OCI-LY1 (cell line): Measurements from ENCODE around the gene CAMTA1.

Source experiments
- H2AFZ ChIP-seq: fragments of 200-600 bp; sonication (generic), shearing (Covaris generic); 2 replicates; pipeline ENCODE4 v1.6.0; 2014; ENCODE audit warnings: antibody characterized with exemption, mild to moderate bottlenecking, low read length
- H3F3A ChIP-seq: fragments of 200-600 bp; sonication (generic), shearing (Covaris generic); 2 replicates; pipeline ENCODE4 v1.6.0; 2014; ENCODE audit warnings: mild to moderate bottlenecking, antibody characterized with exemption, low read length, moderate library complexity; ENCODE audit not compliant: insufficient read depth
- H3K27ac ChIP-seq: fragments of 200-600 bp; sonication (generic); 2 replicates; pipeline ENCODE4 v1.5.1; 2014; ENCODE audit warnings: low read length, mixed run types, mild to moderate bottlenecking, low read depth; ENCODE audit not compliant: poor library complexity, severe bottlenecking
- H3K27me3 ChIP-seq: fragments of 200-600 bp; sonication (generic); 2 replicates; pipeline ENCODE4 v1.6.0; 2014; ENCODE audit warnings: antibody characterized with exemption, mild to moderate bottlenecking, low read length, moderate library complexity; ENCODE audit not compliant: insufficient read depth
- H3K36me3 ChIP-seq: fragments of 200-600 bp; sonication (generic); 2 replicates; pipeline ENCODE4 v1.6.1; 2014; ENCODE audit warnings: mild to moderate bottlenecking, antibody characterized with exemption, low read length, moderate library complexity, mixed read lengths; ENCODE audit not compliant: insufficient read depth
- H3K4me1 ChIP-seq: fragments of 200-600 bp; sonication (generic); 2 replicates; pipeline ENCODE4 v1.5.1; 2014; ENCODE audit warnings: mild to moderate bottlenecking, low read length, moderate library complexity; ENCODE audit not compliant: insufficient read depth, severe bottlenecking
- H3K4me2 ChIP-seq: fragments of 200-600 bp; sonication (generic), shearing (Covaris generic); 2 replicates; pipeline ENCODE4 v1.6.1; 2014; ENCODE audit warnings: low read length
- H3K4me3 ChIP-seq: fragments of 200-600 bp; sonication (generic); 2 replicates; pipeline ENCODE4 v1.5.1; 2014; ENCODE audit warnings: low read length, low read depth, mild to moderate bottlenecking, mixed read lengths; ENCODE audit not compliant: poor library complexity, severe bottlenecking
- H3K79me2 ChIP-seq: fragments of 200-600 bp; shearing (Covaris generic); 2 replicates; pipeline ENCODE4 v1.6.1; 2016; ENCODE audit warnings: mixed run types, low read length, mixed read lengths; ENCODE audit not compliant: insufficient read depth
- H3K9ac ChIP-seq: fragments of 200-600 bp; sonication (generic), shearing (Covaris generic); 2 replicates; pipeline ENCODE4 v1.6.1; 2014; ENCODE audit warnings: mild to moderate bottlenecking, low read length, mixed read lengths
- H3K9me2 ChIP-seq: fragments of 200-600 bp; sonication (generic), shearing (Covaris generic); 2 replicates; pipeline ENCODE4 v1.6.1; 2014; ENCODE audit warnings: low read depth, mild to moderate bottlenecking, low read length, mixed read lengths
- H3K9me3 ChIP-seq: fragments of 200-600 bp; shearing (Covaris generic); 2 replicates; pipeline ENCODE4 v1.6.1; 2014; ENCODE audit warnings: low read length, mixed read lengths
- H4K20me1 ChIP-seq: fragments of 200-600 bp; sonication (generic), shearing (Covaris generic); 2 replicates; pipeline ENCODE4 v1.6.0; 2016; ENCODE audit warnings: mild to moderate bottlenecking, low read length; ENCODE audit not compliant: insufficient read depth
- CTCF ChIP-seq: fragments of 200-600 bp; sonication (generic), shearing (Covaris generic); IDR thresholded peaks from 2 replicates; pipeline ENCODE4 v1.5.1; 2017; ENCODE audit warnings: mild to moderate bottlenecking, antibody characterized with exemption, low read length, moderate library complexity, mixed read lengths
- EZH2 ChIP-seq: fragments of 200-600 bp; sonication (generic), shearing (Covaris generic); IDR thresholded peaks from 2 replicates; pipeline ENCODE4 v1.8.0; 2017; ENCODE audit warnings: borderline replicate concordance, mixed run types, mild to moderate bottlenecking, antibody characterized with exemption, low read length, moderate library complexity, mixed read lengths

CAMTA1 gene

GRCh38 chr1:6956488-6957159 lies 171.4 kb downstream of the CAMTA1 start:
- H3K4me1 ChIP-seq: no peaks in the 10 kb centered on the region
- no peaks in the 10 kb centered on the region for H3F3A ChIP-seq
- no peak overlapping the region for H2AFZ ChIP-seq
- no peaks in the 10 kb centered on the region for H4K20me1 ChIP-seq
- no peak overlapping the region for H3K9ac ChIP-seq
- H3K27ac ChIP-seq: no peak overlapping the region
- TF ChIP-seq CTCF: no peak
- no peak for TF ChIP-seq EZH2
- H3K79me2 ChIP-seq: no peaks in the 10 kb centered on the region
- H3K4me3 ChIP-seq: no peak overlapping the region
- H3K27me3 ChIP-seq: no peaks in the 10 kb centered on the region
- no peaks in the 10 kb centered on the region for H3K9me3 ChIP-seq
- no peak overlapping the region for H3K4me2 ChIP-seq
- no peaks in the 10 kb centered on the region for H3K9me2 ChIP-seq
- no peaks in the 10 kb centered on the region for H3K36me3 ChIP-seq

GRCh38 chr1:6957341-6957740 lies 172.1 kb downstream of the CAMTA1 start:
- H3K79me2 ChIP-seq: no peaks in the 10 kb centered on the region
- no peaks in the 10 kb centered on the region for H3F3A ChIP-seq
- no peaks in the 10 kb centered on the region for H4K20me1 ChIP-seq
- H3K9me3 ChIP-seq: no peaks in the 10 kb centered on the region
- no peak overlapping the region for H3K9ac ChIP-seq
- TF ChIP-seq CTCF: no peak
- TF ChIP-seq EZH2: no peak
- H3K4me3 ChIP-seq: no peak overlapping the region
- H3K4me2 ChIP-seq: no peak overlapping the region
- no peaks in the 10 kb centered on the region for H3K4me1 ChIP-seq
- no peaks in the 10 kb centered on the region for H3K36me3 ChIP-seq
- no peak overlapping the region for H2AFZ ChIP-seq
- no peaks in the 10 kb centered on the region for H3K27me3 ChIP-seq
- no peaks in the 10 kb centered on the region for H3K9me2 ChIP-seq
- no peak overlapping the region for H3K27ac ChIP-seq

DNA sequence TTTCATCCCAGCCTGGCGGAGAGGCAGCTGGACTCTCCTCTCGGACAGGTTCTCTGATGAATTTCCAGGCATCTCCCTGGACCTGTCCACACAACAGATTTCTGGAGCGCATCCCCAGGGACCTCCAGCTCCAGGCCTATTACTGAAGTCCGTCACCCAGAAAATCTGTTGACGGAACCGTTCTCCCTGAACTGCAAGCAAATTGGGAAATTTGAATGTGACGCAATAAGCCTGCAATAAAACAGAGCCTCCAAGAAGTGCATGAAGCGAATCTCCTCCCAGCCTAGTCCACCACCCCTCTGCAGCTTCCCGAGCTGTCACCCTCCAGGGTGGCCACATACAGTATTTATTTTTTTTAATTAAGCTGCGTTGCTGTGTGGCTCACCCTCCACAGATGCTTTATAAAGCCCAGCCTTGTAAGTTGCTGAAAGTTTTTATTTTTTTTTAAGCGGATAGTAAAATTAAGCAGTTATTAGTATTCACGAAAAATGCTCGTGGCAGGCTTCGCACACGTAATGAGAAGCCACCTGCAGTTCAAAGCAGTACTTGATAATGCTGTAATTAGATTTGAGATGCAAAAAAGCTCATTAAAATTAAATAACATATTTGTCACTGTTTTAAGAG lies 173.3 kb downstream of the CAMTA1 start:
- Histone ChIP-seq H3K36me3 (no peaks in the 10 kb centered on the region), H3K9me2 (no peaks in the 10 kb centered on the region), H3K4me1 (no peaks in the 10 kb centered on the region), H3K9ac (no peak overlapping the region), H3K4me2 (no peak overlapping the region), H3K27ac (no peak overlapping the region), H3K79me2 (no peaks in the 10 kb centered on the region), H3K4me3 (no peak overlapping the region), H4K20me1 (no peaks in the 10 kb centered on the region), H3F3A (no peaks in the 10 kb centered on the region), H3K9me3 (no peaks in the 10 kb centered on the region), H2AFZ (no peak overlapping the region), H3K27me3 (no peaks in the 10 kb centered on the region)
- no peak for TF ChIP-seq EZH2
- no peak for TF ChIP-seq CTCF
